ENCODE measurements around the gene PET117.
"Not testable (repeated sequence)": the region's sequence is repeated elsewhere in the genome, so short reads cannot be mapped to it uniquely, and the experiment has no call there.

- TF ChIP-seq ESRRG (CRISPR knock-in tag; IDR thresholded peaks at IDR 0.05); TOX (CRISPR knock-in tag; IDR thresholded peaks at IDR 0.05; ENCODE audit: borderline replicate concordance); CSDC2 (CRISPR knock-in tag; IDR thresholded peaks at IDR 0.05); CREB5 (CRISPR knock-in tag; IDR thresholded peaks at IDR 0.05; ENCODE audit: low read depth); POU6F1 (CRISPR knock-in tag; IDR thresholded peaks at IDR 0.05; ENCODE audit: borderline replicate concordance, low read depth); ZFP30 (CRISPR knock-in tag; IDR thresholded peaks at IDR 0.05); BACH2 (CRISPR knock-in tag; IDR thresholded peaks at IDR 0.05; ENCODE audit: borderline replicate concordance); GLIS3 (CRISPR knock-in tag; IDR thresholded peaks at IDR 0.05); PATZ1 (CRISPR knock-in tag; IDR thresholded peaks at IDR 0.05; ENCODE audit: borderline replicate concordance); CSRNP3 (CRISPR knock-in tag; IDR thresholded peaks at IDR 0.05); ZNF8 (CRISPR knock-in tag; IDR thresholded peaks at IDR 0.05); OSR1 (CRISPR knock-in tag; IDR thresholded peaks at IDR 0.05); TSHZ2 (CRISPR knock-in tag; IDR thresholded peaks at IDR 0.05): not testable (repeated sequence)
Observed at GRCh38 chr20:18128574-18128973, 9.1 kb upstream of the PET117 start.
